ENCODE results near the gene LDB2.
"Not testable (repeated sequence)": the region's sequence is repeated elsewhere in the genome, so short reads cannot be mapped to it uniquely, and the experiment has no call there.

Gene LDB2

DNA sequence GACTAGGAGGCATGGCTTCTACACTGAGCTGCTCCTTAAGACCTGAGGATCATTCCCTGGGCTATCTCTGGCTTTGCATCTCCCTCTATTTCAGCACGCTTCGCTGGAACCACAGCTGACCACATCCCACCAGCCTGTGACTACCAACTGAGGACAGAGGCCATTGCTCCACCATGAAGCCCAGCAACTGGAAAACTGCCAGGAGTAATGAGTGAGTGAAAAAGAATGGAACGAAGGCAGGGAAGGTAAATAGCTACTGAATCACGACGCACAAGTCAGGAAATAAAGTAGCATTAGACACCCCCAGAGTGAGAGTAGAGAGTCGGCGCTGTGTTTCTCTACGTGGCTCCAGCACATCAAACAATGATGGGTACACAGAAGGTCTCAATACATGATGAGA lies 314.7 kb downstream of the LDB2 start:
- DNase-seq, result no peak

DNA sequence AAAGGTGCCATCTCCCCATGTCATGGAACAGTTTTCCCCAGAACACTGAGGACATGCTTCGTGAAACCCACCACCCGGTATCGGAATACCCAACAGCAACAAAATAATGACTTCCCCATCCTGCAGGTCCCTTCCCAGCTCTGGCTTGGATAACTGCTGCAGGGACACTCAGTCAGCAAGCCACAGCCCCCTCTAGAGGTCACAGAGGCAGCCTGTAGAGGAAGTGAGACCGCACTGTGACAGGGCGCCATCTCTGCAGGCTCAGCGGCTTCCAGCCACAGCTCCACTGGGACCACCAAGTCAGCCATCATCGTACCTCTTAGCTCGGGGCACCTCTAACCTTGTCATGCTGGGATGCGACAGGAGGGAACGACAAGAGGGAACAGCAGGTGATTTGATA lies 315.9 kb downstream of the LDB2 start:
- no peak for DNase-seq

DNA sequence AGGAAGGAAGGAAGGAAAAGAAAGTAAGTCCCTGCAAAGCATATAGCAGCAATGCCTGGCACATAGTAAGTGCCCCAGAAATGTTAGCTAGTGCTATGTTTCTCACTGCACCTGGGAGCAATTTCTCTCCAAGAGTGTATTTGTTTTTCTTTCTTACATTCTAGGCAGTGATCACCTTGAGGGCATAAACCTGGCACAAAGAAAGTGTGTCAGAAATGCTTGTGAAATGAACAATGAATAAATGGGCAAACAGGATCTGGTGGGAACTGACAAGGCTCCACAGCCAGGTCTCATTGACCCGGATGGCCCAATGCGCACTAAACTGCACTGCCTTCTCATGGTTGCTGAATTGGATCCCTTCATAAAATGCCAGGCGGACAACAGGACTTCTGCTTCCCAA lies 316.4 kb downstream of the LDB2 start:
- DNase-seq, result no peak

DNA sequence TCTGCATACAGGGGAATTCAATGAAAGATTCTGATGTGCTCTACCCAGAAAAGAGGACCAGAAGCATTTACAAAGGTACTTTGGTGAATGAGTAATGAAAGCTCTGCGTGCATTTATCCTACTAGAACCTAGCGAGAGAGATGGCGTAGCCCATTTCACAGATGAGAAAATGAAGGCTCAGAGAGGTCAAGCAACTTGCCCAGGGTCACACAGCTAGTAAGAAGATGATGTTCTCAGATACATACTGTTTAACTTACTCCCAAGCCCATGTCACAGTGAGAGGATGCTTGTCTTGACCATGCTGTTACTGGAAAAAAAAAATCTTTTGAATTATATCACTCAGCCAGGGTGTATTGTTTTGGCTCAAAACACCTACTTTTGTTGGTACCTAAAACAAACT lies 317.3 kb downstream of the LDB2 start:
- DNase-seq, result no peak

DNA sequence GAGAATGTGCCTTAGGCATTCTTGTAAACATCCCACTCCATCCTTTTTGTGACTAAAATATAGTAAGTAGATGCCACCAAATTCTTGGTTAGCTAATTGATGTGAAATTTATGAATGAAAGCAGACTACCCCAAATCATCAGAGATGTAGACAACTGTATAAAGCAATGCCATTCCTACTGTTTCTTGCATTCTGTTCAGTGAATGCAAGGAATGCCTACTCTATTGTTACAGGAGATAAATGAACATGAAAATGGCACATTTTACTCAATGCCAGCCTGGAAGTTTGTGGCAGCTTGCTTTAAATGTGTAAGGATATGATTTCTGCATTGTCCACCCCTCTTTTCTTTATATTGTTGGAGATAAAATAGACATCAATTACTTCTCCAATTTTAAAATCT lies 317.9 kb downstream of the LDB2 start:
- no peak for DNase-seq

DNA sequence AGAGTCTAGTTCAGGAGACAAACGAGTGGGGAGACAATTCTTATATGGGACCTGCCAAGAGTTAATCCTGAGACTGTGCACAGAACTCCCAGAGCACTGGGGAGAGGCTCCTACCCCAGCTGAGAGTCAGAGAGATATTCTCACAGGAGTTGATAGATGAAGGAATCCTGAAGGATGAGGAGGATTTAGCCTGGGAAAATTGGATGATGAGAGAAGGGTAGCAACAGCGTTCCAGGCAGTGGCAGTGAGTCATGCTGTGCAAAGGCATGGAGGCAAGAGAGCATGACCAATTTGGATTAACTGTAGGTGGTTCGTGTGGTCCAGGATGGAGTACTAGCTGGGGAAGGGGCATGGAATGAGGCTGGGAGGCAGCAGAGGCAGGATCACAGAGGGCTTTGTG lies 318.6 kb downstream of the LDB2 start:
- DNase-seq, result no peak

DNA sequence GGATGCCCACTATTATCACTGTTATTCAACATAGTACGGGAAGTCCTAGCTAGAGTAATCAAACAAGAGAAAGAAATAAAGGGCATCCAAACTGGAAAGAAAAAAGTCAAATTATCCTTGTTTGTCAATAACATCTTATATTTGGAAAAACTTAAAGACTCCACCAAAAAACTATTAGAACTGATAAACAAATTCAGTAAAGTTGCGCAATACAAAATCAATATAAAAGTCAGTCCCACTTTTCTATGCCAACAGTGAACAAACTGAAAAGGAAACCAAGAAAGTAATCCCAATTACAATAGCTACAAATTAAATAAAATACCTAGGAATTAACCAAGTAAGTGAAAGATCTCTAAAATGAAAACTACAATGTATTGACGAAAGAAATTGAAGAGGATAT lies 321.3 kb downstream of the LDB2 start:
- no peak for DNase-seq

DNA sequence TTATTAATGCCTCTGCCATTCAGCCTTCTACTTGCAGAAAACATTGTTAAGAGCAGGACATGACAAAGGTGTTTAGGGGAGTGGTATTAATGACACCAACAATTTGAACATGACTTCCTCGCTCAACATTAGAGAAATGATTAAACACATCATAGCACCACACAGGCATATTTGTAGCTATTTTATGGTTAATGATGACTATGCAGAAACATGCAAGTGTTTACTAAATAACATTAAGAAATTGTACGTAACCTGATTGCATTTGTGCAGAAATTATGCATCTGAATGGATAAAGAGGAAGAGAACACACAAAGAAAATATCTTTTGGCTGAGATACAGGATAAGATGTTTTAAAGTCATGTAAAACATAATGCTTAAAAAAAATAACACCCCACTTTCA lies 323.5 kb downstream of the LDB2 start:
- DNase-seq, result no peak

DNA sequence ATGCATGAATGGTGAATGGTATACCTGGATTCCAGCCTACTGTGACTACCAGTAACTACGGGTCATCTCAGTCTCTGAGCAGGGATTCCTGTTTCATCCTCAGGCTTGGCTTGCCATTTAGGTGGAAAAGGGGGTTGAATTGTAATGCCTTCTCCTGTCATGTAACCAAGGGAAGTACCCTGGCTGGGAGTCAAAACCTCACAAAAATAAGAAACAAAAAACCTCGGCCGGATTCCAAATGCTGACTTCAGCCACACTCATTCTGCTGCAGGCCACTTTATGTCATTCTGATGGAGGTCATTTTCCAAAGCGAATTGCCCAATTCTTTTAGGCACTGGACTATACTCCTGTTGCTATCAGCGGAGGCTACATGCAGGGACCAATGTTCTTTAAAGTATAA lies 324.7 kb downstream of the LDB2 start:
- DNase-seq, result no peak

DNA sequence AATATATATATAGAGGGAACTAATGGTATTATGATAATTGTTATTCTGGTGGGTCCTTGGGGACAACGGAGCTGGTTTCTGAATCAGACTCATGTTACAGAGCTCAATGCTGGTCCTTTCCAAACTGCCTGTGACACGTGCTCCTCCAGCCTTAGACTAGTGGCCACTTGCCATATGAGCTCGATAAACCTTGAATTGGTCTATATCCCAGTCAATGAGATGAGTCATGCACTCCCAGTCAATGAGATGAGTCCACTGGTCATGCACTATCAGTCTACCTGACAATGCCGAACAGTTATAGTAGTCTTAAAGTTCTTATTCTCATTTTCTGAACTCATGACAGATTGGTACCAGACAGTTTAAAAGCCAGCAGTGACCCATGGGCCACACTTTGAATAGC lies 325.2 kb downstream of the LDB2 start:
- DNase-seq, result no peak

DNA sequence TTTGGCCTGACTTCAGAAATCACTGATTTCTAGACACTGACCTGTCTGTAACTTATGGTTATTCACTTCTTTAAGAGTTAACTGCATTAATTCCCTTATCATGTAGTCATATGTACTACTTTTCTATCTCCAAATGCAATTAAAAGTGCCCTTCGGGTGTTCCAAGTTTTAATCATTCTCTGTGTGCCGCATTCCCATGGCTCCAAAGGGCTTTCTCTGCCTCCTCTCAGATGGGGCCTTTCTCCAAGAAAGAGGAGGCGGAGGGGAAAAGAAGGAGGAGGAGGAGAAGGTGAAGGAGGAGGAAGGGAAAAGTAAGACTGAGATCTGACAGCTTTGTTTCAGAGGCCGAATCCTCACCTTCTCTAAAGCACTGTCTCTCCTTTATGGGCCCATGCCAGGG lies 325.8 kb downstream of the LDB2 start:
- DNase-seq, result no peak

DNA sequence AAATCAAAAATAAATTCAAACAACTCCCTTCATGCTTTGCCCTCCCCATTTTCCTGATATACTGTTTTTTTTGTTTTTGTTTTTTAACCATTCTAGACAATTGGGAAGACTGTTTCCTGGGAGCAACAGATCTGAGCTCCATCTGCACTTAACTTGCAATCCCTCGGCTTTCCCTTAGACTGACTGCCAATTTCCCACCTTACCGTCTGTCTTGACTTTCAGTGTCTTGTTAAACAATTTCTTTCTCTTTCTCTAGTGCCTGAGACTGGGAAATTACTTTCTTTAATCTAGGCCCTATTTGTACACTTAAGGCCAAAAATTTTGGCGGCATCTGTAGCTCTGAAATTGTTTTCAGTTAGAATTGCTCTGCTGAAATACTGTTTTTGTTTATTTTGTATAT lies 326.3 kb downstream of the LDB2 start:
- no peak for DNase-seq

DNA sequence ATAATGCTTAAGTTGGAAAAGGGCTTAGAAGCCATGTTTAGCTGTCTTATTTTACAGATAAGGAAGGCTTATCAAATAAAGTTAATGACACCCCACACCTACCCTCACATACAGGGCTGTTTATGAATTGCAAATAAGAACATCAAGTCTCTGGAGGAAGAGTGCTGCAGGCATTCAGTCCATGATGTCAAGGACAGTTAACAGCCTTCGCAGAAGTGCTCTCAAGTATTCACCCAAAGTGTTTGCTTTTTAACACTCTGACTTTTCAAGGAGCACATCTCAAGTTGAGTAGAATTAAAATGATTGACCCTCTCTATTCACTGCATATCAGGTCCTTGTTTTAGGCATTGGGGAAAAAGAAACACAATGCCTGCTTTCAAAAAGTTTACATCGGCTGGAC lies 328.7 kb downstream of the LDB2 start:
- DNase-seq, result no peak

DNA sequence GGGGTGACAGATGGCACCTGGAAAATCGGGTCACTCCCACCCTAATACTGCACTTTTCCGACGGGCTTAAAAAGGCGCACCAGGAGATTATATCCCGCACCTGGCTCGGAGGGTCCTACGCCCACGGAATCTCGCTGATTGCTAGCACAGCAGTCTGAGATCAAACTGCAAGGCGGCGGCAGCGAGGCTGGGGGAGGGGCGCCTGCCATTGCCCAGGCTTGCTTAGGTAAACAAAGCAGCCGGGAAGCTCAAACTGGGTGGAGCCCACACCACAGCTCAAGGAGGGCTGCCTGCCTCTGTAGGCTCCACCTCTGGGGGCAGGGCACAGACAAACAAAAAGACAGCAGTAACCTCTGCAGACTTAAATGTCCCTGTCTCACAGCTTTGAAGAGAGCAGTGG lies 341.1 kb downstream of the LDB2 start:
- DNase-seq, result not testable (repeated sequence)

DNA sequence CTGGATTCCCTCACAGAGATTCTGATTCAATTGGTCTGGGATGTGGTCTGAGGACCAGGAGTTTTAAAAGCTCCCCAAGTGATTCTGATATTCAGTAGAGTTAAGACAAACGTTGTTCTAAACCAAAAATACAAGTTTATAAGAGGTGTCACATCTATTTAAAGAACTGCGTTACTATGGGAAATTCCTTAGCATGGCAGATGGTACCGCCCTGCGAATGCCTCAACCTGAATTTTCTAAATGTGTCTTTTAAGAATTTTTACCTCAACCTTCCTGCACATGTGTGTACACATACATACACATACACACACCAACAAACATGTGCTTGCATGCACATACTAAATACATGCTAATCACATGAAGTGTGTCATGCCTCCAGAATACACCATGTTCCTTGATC lies 343.3 kb downstream of the LDB2 start:
- DNase-seq, result no peak

DNA sequence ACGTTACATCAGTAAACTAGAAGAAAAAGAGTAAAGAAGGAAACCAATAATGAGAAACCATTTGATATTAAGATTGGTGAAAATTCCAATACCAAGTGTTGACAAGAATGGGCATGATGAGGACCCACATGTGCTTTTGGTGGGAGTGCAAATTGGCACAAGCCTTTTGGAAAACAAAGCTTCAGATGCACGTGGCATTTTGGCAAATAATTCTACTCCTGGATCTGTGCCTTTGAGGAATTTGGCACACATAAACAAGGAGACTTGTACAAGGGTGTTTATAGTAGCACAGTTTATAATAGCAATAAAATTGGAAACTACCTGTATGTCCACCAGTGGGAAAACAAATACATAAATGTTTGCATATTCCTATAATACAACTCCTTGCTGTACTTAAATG lies 347.9 kb downstream of the LDB2 start:
- DNase-seq, result no peak

DNA sequence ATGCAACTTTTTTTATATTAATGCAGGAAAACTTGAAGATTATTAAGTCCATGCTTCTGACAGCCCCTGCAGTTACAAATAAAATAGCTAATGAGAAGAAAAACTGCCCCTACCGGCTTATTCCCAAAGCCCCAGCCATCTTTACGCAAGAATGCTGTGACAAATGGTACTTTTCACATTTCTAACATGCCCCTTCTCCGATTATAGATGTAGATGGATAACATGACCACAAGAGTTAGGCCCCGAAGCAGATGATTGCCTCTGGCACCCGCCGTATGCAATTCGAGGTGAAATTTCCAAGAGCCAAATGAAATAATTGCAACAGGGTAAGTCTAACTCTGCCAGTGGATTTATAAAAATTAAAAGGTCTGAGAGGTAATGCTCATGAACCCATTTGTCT lies 352.8 kb downstream of the LDB2 start:
- DNase-seq, result no peak

DNA sequence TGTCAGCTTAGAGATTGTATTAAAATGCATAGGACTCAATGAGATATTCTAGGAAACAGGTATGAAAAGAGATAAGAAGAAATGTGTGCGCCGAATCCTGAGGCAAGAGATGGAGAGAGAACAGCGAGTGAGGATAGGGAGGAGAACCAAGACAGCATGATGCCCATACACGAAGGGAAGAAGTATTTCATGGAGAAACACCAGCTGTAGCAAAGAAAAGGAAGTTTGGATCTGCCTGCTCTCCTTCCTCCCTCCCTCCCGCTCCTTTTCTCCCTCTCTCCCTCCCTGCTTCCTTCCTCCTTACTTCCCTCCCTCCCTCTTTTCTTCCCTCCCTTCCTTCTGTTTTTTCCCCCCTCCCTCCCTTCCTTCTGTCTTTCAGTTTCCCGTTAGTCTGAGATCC lies 353.6 kb downstream of the LDB2 start:
- DNase-seq, result no peak

DNA sequence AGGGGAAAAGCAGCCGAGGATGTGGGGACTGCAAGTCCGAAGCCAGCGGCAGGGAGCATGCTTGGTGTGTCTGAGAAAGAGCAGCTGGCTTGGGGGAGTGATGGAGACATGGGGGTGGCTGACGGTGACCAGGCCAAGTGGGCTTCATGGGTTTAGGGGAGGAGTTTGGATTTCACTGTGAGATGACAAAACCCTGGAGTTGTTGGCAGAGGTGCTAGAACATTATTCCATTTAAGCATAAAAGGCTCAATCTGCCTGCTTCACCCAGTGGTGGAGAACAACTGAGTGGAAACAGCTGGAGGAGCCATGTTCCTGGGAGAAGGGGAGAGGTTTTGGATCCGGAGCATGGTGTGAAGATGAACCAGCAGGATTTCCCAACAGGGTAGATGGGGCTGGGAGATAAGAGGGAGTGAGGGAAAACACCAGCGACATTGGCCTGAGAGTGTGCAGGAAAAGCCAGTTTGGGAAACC lies 354.2 kb downstream of the LDB2 start:
- no peak for DNase-seq

DNA sequence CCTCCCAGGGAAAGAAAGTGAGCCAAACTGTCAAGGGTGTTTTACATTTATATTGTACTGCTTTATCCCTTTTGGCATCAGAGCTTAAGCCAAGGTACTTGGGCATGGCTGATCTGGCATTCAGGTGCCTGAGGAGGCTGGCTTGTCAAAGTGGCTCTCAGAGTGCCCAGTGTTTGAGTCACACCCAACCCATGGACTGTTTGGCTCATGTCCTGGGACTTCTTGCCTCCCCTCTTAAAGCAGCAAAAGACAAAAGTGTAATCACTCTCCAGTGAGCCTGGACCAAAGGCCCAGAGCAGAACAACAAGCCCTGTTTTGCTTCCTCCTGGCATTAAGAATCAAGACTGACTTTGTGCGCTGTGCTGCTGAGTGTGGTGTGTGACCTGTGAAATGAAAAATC lies 360.5 kb downstream of the LDB2 start:
- DNase-seq, result no peak

DNA sequence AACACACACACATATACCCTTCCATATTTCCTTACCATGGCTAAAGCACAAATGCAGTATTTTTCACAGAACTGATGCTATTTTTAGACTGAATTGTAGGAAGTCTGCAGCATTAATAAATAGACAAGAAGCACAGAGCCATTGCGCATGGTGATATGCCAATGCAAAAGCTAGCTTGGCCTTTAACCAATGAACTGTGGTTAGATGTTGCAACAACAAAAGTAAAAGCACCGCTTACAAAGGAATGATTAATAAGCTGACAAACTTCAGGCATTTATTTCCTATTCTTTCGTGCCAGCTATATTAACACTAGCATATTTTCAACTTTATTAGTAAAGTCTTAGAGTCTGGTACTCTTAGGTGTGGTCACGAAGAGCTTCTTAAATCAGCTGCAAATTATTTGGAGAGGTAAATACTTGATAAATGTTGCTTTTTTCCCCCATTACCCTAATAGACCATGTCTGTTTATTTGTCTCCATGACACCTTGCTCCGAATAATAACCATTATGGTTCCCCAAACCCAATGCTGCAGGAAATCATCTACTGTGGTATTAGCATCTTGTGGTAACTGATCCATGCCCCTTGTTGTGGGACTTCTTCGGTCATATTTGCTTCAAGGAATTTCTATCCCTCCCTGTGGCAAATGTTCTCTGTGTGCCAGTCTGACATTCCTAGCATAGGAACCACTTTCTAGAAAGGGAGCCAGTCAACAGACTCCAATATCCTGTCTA lies 366.0 kb downstream of the LDB2 start:
- DNase-seq, result no peak

DNA sequence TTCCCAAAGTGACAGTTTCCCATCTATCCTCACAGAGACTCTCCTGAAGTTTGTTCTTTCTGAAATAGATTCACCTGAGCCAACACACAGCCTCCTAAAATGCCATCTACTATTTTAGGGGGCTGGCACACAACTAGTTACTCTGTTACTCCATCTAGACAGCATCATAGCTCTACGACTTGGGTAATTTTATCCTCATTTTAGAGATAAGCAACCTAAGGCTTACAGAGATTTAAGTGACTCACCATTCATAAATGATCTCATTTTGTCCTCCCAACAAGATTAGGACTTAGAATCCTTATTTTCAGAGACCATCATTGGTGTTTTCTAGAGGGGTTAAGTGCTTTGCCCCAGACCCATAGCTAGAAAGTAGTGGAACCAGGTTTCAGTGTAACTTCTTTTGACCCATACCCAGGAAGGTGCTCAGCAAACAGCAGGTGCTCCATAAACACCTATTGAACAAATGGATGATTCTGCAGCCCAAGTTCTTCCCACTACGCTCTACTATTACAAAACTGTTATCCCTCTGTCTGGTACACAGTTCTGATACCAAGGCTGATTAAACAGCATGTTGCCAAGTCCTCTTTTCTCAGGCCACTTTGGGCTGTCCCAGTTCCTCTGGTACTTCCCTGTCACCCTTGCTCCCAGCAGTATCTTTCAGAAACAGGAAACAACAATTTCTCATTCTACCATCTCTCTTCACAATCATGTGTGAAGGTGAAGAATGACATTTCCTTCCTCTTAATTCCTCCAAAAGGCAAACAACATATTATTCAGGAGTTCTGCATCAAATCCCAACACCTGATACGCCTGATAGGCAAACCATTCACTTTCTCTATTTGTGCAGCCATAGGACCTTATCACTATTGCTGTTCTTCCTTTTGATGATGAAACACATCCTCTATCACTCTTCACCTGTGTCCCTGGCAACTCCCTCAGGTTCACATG lies 367.5 kb downstream of the LDB2 start:
- DNase-seq, result no peak

DNA sequence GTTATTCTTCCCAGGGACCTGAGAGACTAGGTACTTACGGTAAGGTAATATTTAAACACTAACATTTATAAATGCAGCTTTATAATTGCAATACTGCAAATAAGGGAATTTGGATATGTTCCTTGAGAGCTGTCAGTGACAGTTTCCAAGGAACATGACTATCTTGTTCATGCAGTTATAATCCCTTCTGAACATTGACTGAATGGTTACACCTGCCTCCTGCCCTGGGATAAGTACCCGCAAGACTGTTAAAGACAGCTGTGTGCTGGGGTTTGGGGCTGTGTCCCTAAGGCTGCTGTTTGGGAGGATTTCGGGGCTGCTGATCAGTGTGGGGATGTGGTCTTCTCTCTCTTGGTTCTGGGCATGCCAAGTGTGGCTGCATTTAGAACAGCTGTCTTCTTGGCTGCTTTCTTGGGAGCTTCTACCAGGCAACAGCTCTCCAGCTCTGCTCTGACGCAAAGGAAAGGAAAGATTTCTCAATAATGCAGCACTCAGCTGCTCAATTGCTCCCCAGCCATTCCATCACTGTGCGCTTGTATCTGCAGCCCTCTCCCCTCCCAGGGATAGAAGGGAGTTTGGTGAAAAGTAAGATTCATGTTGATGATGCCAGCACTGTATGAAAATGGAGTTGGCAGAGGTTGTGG lies 373.4 kb downstream of the LDB2 start:
- DNase-seq, result no peak

DNA sequence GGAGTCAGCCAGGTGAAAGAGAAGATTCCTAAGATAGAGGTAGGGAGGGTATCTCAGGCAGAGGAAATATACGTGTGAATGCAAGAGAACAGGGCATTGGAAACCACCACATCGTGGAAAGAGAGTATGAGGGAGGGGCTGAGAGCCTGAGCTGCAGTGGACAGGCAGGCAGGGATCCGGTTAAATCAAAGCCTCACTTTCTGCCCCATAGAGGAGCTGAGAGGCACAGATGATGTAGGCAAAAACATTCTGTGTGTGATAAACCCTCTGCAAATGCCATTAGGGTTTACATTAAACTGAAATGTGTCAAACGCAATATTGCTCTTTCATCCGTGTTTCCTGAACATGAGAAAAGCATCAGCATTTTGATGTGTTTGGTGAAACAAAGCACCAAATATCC lies 374.0 kb downstream of the LDB2 start:
- DNase-seq, result no peak

All from AML-193 (cell line).